NT2/D1 (cell line): ENCODE results near the gene GAB4.

Source experiments
- YY1 ChIP-seq: IDR thresholded peaks from 2 replicates; pipeline ENCODE4 v1.6.1; 2011; ENCODE audit not compliant: insufficient read length, insufficient read depth
- ZNF274 ChIP-seq: IDR thresholded peaks from 2 replicates; pipeline ENCODE4 v1.6.1; 2011; ENCODE audit warnings: mild to moderate bottlenecking, low read depth, low read length

DNA sequence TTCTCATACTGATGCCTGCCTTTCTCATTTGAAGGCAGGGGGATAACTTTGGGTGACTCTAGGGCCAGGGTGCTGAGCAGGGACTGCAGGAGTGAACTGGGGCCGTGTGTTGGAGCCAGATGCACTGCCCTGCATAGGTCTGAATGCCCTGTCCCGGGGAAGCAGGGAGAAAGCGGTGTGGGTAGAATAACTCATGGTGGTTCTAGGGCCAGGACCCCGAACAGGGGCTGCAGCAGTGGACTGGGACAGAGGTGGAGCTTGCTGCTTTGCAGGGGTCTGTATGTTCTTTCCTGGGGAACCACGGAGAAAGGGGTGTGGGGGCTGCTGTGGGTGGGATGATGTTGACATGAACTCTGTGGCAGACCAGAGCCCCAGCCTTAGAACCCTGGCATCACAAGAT, 52.9 kb downstream of the GAB4 start:
- TF ChIP-seq ZNF274 (no peak), YY1 (no peak)
